ENCODE data around the gene ATP1B3.

DNA sequence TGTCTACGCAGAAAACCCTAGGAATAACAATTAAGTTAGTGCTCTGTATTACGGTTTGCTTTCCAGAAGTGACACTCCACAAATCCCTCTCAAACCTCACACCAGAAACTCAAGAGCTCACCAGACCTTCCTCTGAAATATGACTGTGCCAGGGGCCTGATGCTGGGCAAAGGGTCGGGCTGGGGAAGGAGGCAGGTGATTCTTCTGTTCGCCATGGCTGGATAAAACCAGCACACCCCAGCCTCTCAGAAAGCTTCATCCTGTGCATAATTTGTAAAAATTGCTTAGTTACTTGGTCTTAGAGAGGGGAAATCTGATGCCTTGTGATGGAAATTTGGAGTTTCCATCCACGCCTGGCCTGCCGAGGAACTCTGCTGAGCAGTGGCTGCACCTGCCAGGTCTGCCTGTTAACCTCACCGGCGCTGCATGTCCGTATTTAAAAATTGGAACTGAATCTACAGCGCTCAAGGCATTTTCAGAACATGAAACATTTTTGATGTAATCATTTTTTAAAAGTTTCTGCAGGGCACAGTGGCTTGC is 22.7 kb upstream of the ATP1B3 start:
- TF ChIP-seq, protein P1, sequence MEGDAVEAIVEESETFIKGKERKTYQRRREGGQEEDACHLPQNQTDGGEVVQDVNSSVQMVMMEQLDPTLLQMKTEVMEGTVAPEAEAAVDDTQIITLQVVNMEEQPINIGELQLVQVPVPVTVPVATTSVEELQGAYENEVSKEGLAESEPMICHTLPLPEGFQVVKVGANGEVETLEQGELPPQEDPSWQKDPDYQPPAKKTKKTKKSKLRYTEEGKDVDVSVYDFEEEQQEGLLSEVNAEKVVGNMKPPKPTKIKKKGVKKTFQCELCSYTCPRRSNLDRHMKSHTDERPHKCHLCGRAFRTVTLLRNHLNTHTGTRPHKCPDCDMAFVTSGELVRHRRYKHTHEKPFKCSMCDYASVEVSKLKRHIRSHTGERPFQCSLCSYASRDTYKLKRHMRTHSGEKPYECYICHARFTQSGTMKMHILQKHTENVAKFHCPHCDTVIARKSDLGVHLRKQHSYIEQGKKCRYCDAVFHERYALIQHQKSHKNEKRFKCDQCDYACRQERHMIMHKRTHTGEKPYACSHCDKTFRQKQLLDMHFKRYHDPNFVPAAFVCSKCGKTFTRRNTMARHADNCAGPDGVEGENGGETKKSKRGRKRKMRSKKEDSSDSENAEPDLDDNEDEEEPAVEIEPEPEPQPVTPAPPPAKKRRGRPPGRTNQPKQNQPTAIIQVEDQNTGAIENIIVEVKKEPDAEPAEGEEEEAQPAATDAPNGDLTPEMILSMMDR (IDR thresholded peaks at IDR 0.05): no peak
- no peak for TF ChIP-seq POLR2A (IDR thresholded peaks at IDR 0.05)
